Measurements from ENCODE around the gene ARHGAP28. TPM values are rescaled to one million over a fixed set of nuclear protein-coding genes. Genes with fewer than 3 reads are reported as not detected.

Gene ARHGAP28
- total RNA-seq, 6 experiments from 2014 or later = 0.13 to 1.7 (median 0.61) TPM; not detected in 1

DNA sequence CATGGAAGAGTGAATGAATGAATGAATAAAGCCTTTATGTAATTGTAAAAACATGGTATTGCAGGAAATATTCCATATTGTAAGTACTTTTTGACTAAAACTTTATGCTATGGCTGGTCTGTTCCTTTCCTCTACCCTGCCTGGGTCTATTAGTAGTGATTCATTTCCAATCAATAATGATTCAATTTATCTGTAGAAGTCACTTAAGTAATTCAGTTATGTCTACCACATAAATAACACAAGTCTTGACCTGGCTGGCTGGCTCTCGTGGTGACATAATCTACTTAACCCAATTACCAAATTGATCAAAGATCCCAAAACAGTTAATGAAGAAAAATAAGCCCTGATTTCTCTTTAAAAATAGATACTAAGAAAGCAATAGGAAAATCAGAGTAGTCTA lies 7.8 kb upstream of the ARHGAP28 start:
- Histone ChIP-seq H3K4me1 (no peaks in the 10 kb centered on the region), H3K9me3 (no peaks in the 10 kb centered on the region), H3K27me3 (no peaks in the 10 kb centered on the region), H3K27ac (no peak overlapping the region), H3K36me3 (no peaks in the 10 kb centered on the region), H3K4me3 (no peak overlapping the region)
- WGBS (ENCODE audit: insufficient coverage, low coverage, low lambda C conversion rate, missing lambda C conversion rate) = 37% methylated on average over 1 of the region's 1 CpG
- no peak for ATAC-seq
- no peak for DNase-seq
- intact Hi-C loops (cut with DNase I) = no loop called here
- TF ChIP-seq, protein P1, sequence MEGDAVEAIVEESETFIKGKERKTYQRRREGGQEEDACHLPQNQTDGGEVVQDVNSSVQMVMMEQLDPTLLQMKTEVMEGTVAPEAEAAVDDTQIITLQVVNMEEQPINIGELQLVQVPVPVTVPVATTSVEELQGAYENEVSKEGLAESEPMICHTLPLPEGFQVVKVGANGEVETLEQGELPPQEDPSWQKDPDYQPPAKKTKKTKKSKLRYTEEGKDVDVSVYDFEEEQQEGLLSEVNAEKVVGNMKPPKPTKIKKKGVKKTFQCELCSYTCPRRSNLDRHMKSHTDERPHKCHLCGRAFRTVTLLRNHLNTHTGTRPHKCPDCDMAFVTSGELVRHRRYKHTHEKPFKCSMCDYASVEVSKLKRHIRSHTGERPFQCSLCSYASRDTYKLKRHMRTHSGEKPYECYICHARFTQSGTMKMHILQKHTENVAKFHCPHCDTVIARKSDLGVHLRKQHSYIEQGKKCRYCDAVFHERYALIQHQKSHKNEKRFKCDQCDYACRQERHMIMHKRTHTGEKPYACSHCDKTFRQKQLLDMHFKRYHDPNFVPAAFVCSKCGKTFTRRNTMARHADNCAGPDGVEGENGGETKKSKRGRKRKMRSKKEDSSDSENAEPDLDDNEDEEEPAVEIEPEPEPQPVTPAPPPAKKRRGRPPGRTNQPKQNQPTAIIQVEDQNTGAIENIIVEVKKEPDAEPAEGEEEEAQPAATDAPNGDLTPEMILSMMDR (IDR thresholded peaks at IDR 0.05) = no peak
- no peak for TF ChIP-seq POLR2A (IDR thresholded peaks at IDR 0.05)

DNA sequence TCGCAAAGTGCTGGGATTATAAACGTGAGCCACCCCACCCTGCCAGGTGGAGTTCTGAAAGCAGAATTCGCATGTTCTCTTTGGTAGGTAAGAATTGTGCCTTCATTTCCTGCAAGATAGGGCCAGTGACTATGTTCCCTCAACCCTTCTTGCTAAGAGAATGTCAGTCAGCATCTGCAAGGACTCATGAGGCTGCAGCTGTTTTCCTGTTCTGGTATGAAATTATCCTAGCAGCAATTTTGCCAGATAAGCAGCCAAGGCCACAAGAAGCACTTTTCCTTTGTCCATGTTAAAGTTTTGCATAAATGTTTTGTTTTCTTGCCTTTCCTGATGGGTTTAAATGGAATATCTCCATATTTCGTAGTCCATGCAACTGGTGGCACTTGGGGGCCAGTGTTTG lies 6.8 kb upstream of the ARHGAP28 start:
- ATAC-seq = no peak
- H3K9me3 ChIP-seq = no peaks in the 10 kb centered on the region
- no peaks in the 10 kb centered on the region for H3K4me1 ChIP-seq
- no peak overlapping the region for H3K4me3 ChIP-seq
- no peaks in the 10 kb centered on the region for H3K27me3 ChIP-seq
- no peak for DNase-seq
- H3K27ac ChIP-seq = no peak overlapping the region
- no peak for TF ChIP-seq POLR2A (IDR thresholded peaks at IDR 0.05)
- TF ChIP-seq, protein P1 (IDR thresholded peaks at IDR 0.05) = no peak
- no peaks in the 10 kb centered on the region for H3K36me3 ChIP-seq
- intact Hi-C loops (cut with DNase I) = no loop called here
- whole genome bisulfite sequencing (ENCODE audit: insufficient coverage, low coverage, low lambda C conversion rate, missing lambda C conversion rate) = 42% methylated on average over 2 of the region's 4 CpGs

GRCh38 chr18:6724331-6724730 lies 5.2 kb upstream of the ARHGAP28 start:
- Histone ChIP-seq H3K9me3 (no peaks in the 10 kb centered on the region), H3K4me3 (no peak overlapping the region), H3K4me1 (no peaks in the 10 kb centered on the region), H3K36me3 (no peaks in the 10 kb centered on the region), H3K27ac (no peak overlapping the region), H3K27me3 (no peaks in the 10 kb centered on the region)
- intact Hi-C loops (cut with DNase I) = no loop called here
- 91% methylated on average over 1 of the region's 1 CpG for WGBS (ENCODE audit: insufficient coverage, low coverage, low lambda C conversion rate, missing lambda C conversion rate)
- ATAC-seq = no peak
- no peak for DNase-seq
- no peak for TF ChIP-seq POLR2A (IDR thresholded peaks at IDR 0.05)
- TF ChIP-seq, protein P1 (IDR thresholded peaks at IDR 0.05) = no peak

DNA sequence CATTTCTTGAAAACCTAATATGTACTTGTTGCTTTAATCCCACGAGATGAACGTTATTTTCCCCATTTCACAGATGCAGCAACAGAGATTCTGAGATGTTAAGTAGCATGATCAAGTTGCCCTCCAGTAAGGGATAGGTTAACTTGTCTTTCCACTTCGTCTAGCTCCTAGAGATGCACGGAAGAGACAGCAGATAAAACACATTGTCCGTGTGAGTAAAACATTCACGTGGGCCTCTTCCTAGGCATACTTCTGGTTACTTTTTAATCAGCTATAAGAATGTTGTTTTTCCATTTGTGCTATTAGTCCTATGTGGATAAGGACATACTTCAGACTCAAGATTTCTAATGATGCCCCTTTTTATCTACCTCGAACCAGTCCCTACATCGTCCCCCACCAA lies 1.2 kb upstream of the ARHGAP28 start:
- DNase-seq (no peak), ATAC-seq (no peak)
- Histone ChIP-seq H3K9me3 (no peaks in the 10 kb centered on the region), H3K27ac (no peak overlapping the region), H3K36me3 (no peaks in the 10 kb centered on the region), H3K27me3 (no peaks in the 10 kb centered on the region), H3K4me1 (no peaks in the 10 kb centered on the region), H3K4me3 (no peak overlapping the region)
- 34% methylated on average over 8 of the region's 8 CpGs for WGBS (ENCODE audit: insufficient coverage, low coverage, low lambda C conversion rate, missing lambda C conversion rate)
- intact Hi-C loops (cut with DNase I) = no loop called here
- no peak for TF ChIP-seq POLR2A (IDR thresholded peaks at IDR 0.05)
- TF ChIP-seq, protein P1 (IDR thresholded peaks at IDR 0.05) = no peak

GRCh38 chr18:6728809-6729246 lies 688 bp upstream of the ARHGAP28 start:
- Histone ChIP-seq H3K27me3 (no peaks in the 10 kb centered on the region), H3K9me3 (no peaks in the 10 kb centered on the region), H3K4me3 (peak overlapping the region in 2 of 3 donors; percentile 54 to 61), H3K27ac (no peak overlapping the region), H3K36me3 (no peaks in the 10 kb centered on the region), H3K4me1 (no peaks in the 10 kb centered on the region)
- no peak for TF ChIP-seq POLR2A (IDR thresholded peaks at IDR 0.05)
- TF ChIP-seq, protein P1 (IDR thresholded peaks at IDR 0.05) = no peak
- intact Hi-C loops (cut with DNase I) = no loop called here
- WGBS (ENCODE audit: insufficient coverage, low coverage, low lambda C conversion rate, missing lambda C conversion rate) = 19% methylated on average over 5 of the region's 5 CpGs
- ATAC-seq (no peak), DNase-seq (no peak)

Data from right lobe of liver (tissue), 6 donors.